Dermis microvascular lymphatic vessel endothelial cell (primary cell): Measurements from ENCODE around the gene FAM149B1. TPM values are rescaled to one million over a fixed set of nuclear protein-coding genes. Genes with fewer than 3 reads are reported as not detected.
"Not testable (repeated sequence)": the region's sequence is repeated elsewhere in the genome, so short reads cannot be mapped to it uniquely, and the experiment has no call there.

ENCODE experiments used
- DNase-seq, 2 donors: peaks; one replicate each; pipeline versions ENCODE4 v3.0.0 to v3.0.0-alpha.2; 2010; ENCODE audit warnings: low read depth in 2 of 2
- total RNA-seq: library from RNA; depleted of rRNA; stranded (reverse); fragments of >200 nt; gene quantifications from 2 replicates; pipeline ENCODE4 v1.2.1, GENCODE V29; 2014

Gene FAM149B1
- 19.6 and 25.5 TPM in 2 replicates for total RNA-seq

DNA sequence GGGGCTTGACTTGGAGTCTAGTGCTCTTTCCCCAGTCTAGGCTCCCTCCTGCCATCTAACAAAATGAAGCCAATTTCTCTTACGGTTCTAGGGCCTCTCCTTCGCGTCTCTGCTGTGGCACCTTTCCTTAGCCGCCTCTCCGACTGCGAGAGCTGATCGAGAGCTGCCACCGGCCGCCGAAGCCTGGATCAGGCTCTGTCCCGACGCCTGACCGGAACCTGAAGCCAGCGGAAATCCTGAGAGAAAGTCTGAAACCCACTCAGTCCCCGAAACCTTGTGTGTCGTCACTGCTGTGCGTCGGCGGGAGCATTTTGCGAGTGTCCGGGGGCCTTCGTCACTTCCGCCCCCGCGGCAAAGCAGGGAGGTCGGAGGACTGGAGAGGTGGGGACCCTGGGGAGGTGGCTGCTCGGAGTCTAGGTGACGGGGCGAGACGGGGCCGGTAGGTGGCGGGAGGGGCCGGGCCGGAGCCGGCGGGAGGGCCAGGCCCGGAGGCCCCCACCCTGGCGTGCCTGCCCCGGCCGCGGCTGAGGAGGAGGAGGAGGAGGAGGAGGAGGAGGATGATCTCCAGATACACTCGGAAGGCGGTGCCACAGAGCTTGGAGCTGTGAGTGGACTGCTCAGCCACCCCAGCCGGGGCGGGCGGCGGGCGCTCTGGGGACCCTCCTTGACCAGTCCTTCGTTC, at the start of gene FAM149B1, which contains the start of gene ECD:
Gene FAM149B1 (plus strand): TSS at position 337 of the 682 bp plus-strand sequence. CDS start 221 bp downstream, at position 558.
Gene ECD (minus strand): TSS at position 226 of the 682 bp plus-strand sequence. CDS start 4,071 bp downstream, outside the sequence.
- DNase-seq = peak; percentile 97

DNA sequence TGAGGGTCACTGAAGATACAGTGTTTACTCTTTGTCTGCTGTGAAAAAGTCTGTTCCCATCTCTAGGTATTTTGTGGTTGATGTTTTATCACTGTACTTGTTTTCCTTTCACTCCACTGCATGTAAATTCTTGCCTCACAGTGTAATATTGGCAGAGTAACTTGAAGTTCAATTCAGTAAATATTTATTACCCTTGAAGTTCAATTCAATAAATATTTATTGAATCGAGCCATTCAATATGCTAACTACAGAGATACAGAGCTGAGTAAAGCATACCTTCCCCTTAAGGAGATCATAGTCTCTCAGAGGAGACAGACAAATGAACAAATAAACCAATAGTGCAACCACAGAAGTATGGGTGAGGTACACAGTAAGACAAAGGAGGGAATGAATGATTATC, 48.5 kb upstream of the FAM149B1 start:
- DNase-seq = no peak

GRCh38 chr10:73119952-73120351, 48.0 kb upstream of the FAM149B1 start:
- no peak for DNase-seq

- DNase-seq = no peak
These were observed 41.6 kb upstream of the FAM149B1 start for GRCh38 chr10:73126343-73126742.

GRCh38 chr10:73131301-73131700, 36.6 kb upstream of the FAM149B1 start:
- DNase-seq = no peak

GRCh38 chr10:73131913-73132686, 35.8 kb upstream of the FAM149B1 start:
- DNase-seq = no peak

GRCh38 chr10:73134727-73135126, 33.2 kb upstream of the FAM149B1 start:
- DNase-seq = no peak

GRCh38 chr10:73136627-73137026, 31.3 kb upstream of the FAM149B1 start:
- DNase-seq = no peak

DNA sequence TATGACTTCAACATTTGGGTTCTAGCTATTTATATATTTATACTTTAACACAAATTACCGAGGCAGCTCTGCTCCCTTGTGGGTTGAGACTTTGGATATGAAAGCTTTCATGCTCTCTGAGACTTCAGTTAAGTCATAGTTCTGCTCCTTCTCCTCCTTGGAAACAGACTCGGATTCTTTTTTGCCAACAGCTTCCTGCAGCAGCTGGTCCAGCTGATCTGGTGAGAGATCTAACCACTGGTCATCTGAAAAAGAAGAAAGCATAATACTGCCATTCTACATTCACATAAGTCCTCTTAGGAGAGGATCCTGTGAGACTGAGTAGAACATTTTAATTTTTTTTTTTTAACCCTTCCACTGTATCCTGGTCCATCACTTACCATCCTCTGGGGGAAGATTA, 28.7 kb upstream of the FAM149B1 start:
- DNase-seq = no peak

DNA sequence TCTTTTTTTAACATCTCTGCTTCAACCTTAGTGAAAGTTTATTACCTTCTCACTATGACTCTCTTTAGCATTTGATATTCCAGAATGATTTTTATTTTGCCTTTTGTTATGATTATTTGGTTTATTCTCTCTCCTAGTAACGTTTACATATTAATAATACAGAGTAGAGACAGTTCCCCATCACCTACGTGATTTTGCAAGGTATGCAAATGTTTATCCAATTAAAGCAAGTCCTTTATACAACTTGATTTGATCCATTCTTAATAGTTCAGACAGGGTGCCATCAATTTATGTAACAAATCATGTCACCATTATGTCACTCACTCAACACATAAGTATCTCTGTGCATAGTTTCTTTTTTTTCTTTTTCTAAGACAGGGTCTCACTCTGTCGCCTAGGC, 26.3 kb upstream of the FAM149B1 start:
- DNase-seq = no peak

- DNase-seq = not testable (repeated sequence)
These were observed 17.1 kb upstream of the FAM149B1 start for GRCh38 chr10:73150633-73151413.

GRCh38 chr10:73152009-73152408, 15.9 kb upstream of the FAM149B1 start:
- DNase-seq = no peak

GRCh38 chr10:73156054-73156453, 11.9 kb upstream of the FAM149B1 start:
- DNase-seq = no peak

GRCh38 chr10:73159038-73159648, 8.8 kb upstream of the FAM149B1 start:
- peak; percentile 39 to 54 for DNase-seq

GRCh38 chr10:73161079-73161478, 6.8 kb upstream of the FAM149B1 start:
- DNase-seq = no peak

- DNase-seq = no peak
These were observed 6.3 kb upstream of the FAM149B1 start for GRCh38 chr10:73161662-73162061.

DNA sequence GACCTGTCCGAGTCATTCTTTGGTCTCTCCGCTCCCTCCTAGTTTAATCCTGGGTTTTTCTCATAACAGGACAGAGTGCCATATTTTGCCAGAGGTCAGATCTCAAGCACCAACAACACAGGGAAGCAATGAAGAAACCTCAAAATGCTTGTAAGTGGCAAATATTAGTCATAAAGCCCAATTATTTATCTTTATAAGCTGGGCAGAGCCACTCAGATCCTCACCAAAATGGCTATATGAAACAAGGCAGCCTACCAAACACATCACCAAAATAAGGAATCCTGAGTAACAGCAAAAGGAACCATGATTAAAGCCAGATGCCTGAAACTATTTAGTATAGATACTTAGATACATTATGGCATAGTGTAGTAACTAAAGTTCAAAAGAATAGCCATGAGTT, 4.8 kb upstream of the FAM149B1 start:
- no peak for DNase-seq

DNA sequence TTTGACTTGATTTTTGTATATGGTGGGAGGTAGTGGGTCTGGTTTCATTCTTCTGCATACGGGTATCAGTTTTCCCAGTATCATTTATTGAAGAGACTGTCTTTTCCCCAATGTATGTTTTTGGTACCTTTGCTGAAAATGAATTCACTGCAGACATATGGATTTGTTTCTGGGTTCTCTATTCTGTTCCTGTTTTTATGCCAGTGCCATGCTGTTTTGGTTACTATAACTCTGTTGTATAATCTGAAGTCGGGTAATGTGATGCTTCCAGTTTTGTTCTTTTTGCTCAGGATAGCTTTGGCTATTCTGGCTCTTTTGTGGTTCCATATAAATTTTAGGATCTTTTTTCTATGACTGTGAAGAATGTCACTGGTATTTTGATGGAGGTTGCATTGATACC, 947 bp upstream of the FAM149B1 start:
- no peak for DNase-seq

DNA sequence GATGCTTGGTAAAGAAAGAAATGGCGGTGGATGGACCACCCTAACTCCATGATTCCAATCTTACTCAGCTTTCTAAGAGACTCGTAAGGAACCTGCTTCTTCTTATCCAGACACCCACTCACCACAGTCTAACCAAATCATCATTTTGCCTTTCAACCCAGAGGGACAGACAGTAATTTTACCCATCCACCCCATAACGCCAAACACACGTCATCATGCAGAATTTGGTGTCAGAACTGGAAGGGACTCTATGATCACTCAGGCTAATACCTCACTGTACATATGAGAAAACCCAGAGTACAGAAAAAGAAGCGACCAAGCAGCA, 499 bp upstream of the FAM149B1 start:
- DNase-seq = no peak

GRCh38 chr10:73168465-73168803, 515 bp downstream of the FAM149B1 start:
- DNase-seq = peak in 1 of 2 donors; percentile 4

GRCh38 chr10:73169320-73169719, 1.4 kb downstream of the FAM149B1 start:
- DNase-seq = no peak

GRCh38 chr10:73172867-73173266, 4.9 kb downstream of the FAM149B1 start:
- no peak for DNase-seq
